IMR-90 (cell line): ENCODE results near the gene MEX3A. TPM values are rescaled to one million over a fixed set of nuclear protein-coding genes. Genes with fewer than 3 reads are reported as not detected.

Source experiments
- ATAC-seq: fragments of 200-7000 bp; cut with Tn5 transposase; 2 replicates; pipeline ENCODE4 v1.9.1; 2020; ENCODE audit warnings: low read depth, mild to moderate bottlenecking, moderate library complexity
- BruUV-seq: library from RNA; stranded (reverse); fragments of 400-500 nt; replicated peaks from 2 replicates; lab custom pipeline; 2021; lab: Mats Ljungman, UMichigan
- CTCF ChIA-PET: fragments of 300-600 bp; formaldehyde crosslinking; extraction: SDS; loops from one replicate; lab custom pipeline; 2021; ENCODE audit warnings: antibody characterized with exemption; lab: Yijun Ruan, JAX
- POLR2A ChIA-PET: fragments of 300-600 bp; sonication (Branson Sonifier 250); formaldehyde crosslinking; loops from one replicate; lab custom pipeline; 2022; ENCODE audit warnings: antibody characterized with exemption; ENCODE audit not compliant: unreplicated experiment; lab: Charles Lee
- DNase-seq: peaks from one replicate; pipeline ENCODE4 v3.0.0; 2013
- H2AFZ ChIP-seq: replicated peaks from 2 replicates; pipeline ENCODE3; 2013; ENCODE audit warnings: low read length, mild to moderate bottlenecking; ENCODE audit not compliant: poor library complexity
- H2AK5ac ChIP-seq: 2 replicates; pipeline ENCODE4 v1.6.1; 2013; ENCODE audit warnings: low read depth, low read length, inconsistent platforms
- H2AK9ac ChIP-seq: replicated peaks from 2 replicates; pipeline ENCODE3; 2013; ENCODE audit warnings: mild to moderate bottlenecking, low read depth, low read length, moderate library complexity; ENCODE audit not compliant: poor library complexity
- H2BK120ac ChIP-seq: 2 replicates; pipeline ENCODE4 v1.6.1; 2013; ENCODE audit warnings: low read depth, low read length, inconsistent platforms
- H2BK15ac ChIP-seq: 3 replicates; pipeline ENCODE4 v1.6.1; 2013; ENCODE audit warnings: low read depth, low read length, inconsistent platforms
- H2BK20ac ChIP-seq: 2 replicates; pipeline ENCODE4 v1.6.1; 2013; ENCODE audit warnings: low read depth, mild to moderate bottlenecking, inconsistent platforms, low read length, moderate library complexity
- H2BK5ac ChIP-seq: 2 replicates; pipeline ENCODE4 v1.6.1; 2013; ENCODE audit warnings: mild to moderate bottlenecking, low read depth, low read length, inconsistent platforms; ENCODE audit not compliant: poor library complexity, severe bottlenecking
- H3K14ac ChIP-seq: replicated peaks from 2 replicates; pipeline ENCODE4 v1.6.1; 2013; ENCODE audit warnings: low read depth, low read length, inconsistent platforms
- H3K18ac ChIP-seq: 2 replicates; pipeline ENCODE4 v1.6.1; 2013; ENCODE audit warnings: low read depth, low read length, control low read depth
- H3K23ac ChIP-seq: 2 replicates; pipeline ENCODE4 v1.6.1; 2013; ENCODE audit warnings: low read depth, low read length, inconsistent platforms
- H3K27ac ChIP-seq: 2 replicates; pipeline ENCODE4 v1.5.1; 2013; ENCODE audit warnings: mild to moderate bottlenecking, control low read depth, low read length; ENCODE audit not compliant: insufficient read depth
- H3K27me3 ChIP-seq: 2 replicates; pipeline ENCODE4 v1.6.1; 2013; ENCODE audit warnings: low read length; ENCODE audit not compliant: control insufficient read depth, insufficient read depth
- H3K36me3 ChIP-seq: 2 replicates; pipeline ENCODE4 v1.6.1; 2013; ENCODE audit warnings: low read length, mixed read lengths; ENCODE audit not compliant: control insufficient read depth, insufficient read depth
- H3K4ac ChIP-seq: 2 replicates; pipeline ENCODE4 v1.6.1; 2013; ENCODE audit warnings: low read depth, low read length, inconsistent platforms
- H3K4me1 ChIP-seq: 2 replicates; pipeline ENCODE4 v1.6.1; 2013; ENCODE audit warnings: low read length, mixed read lengths; ENCODE audit not compliant: control insufficient read depth, insufficient read depth
- H3K4me2 ChIP-seq: 2 replicates; pipeline ENCODE4 v1.6.1; 2013; ENCODE audit warnings: low read depth, mild to moderate bottlenecking, control low read depth, low read length, moderate library complexity
- H3K4me3 ChIP-seq: 2 replicates; pipeline ENCODE4 v1.5.1; 2013; ENCODE audit warnings: low read depth, mild to moderate bottlenecking, control low read depth, low read length, moderate library complexity; ENCODE audit not compliant: insufficient read depth
- H3K56ac ChIP-seq: 2 replicates; pipeline ENCODE4 v1.6.1; 2013; ENCODE audit warnings: low read length, inconsistent platforms; ENCODE audit not compliant: insufficient read depth; ENCODE audit errors: extremely low read depth
- H3K79me1 ChIP-seq, 2 experiments: 2 replicates each; pipeline ENCODE4 v1.6.1; 2013; ENCODE audit warnings: low read length in 2 of 2, inconsistent platforms in 1 of 2, low read depth in 1 of 2
- H3K9ac ChIP-seq: 2 replicates; pipeline ENCODE4 v1.6.1; 2013; ENCODE audit warnings: low read depth, low read length, control low read depth
- H3K9me1 ChIP-seq: 2 replicates; pipeline ENCODE4 v1.6.1; 2013; ENCODE audit warnings: low read length, inconsistent platforms; ENCODE audit not compliant: insufficient read depth
- H3K9me3 ChIP-seq: 2 replicates; pipeline ENCODE4 v1.6.1; 2013; ENCODE audit warnings: low read length; ENCODE audit not compliant: control insufficient read depth, insufficient read depth
- H4K20me1 ChIP-seq: 2 replicates; pipeline ENCODE4 v1.6.1; 2013; ENCODE audit warnings: low read length, inconsistent platforms; ENCODE audit not compliant: insufficient read depth
- H4K5ac ChIP-seq: 2 replicates; pipeline ENCODE4 v1.6.1; 2013; ENCODE audit warnings: mild to moderate bottlenecking, low read depth, low read length, control low read depth
- H4K8ac ChIP-seq, 2 experiments: 2 replicates each; pipeline ENCODE4 v1.6.1; 2013; ENCODE audit warnings: low read depth in 2 of 2, low read length in 2 of 2, control low read depth in 1 of 2, inconsistent platforms in 1 of 2
- H4K91ac ChIP-seq: 2 replicates; pipeline ENCODE4 v1.6.1; 2013; ENCODE audit warnings: low read depth, low read length, inconsistent platforms; ENCODE audit not compliant: insufficient read depth
- NFE2L2 ChIP-seq: fragments of 150-350 bp; IDR thresholded peaks from 2 replicates; pipeline ENCODE4 v1.6.1; 2016; ENCODE audit warnings: low read depth, mild to moderate bottlenecking, low read length
- WGBS, 2 experiments: methylation state at CpG; one replicate each; pipeline versions ENCODE4 v1.1.5 to v1.1.7; 2013; ENCODE audit warnings: missing lambda C conversion rate in 2 of 2; ENCODE audit not compliant: insufficient read length in 1 of 2; ENCODE audit errors: extremely low coverage in 2 of 2; 5-methylcytosine and 5-hydroxymethylcytosine counted together
- dilution Hi-C: fragments of 300-500 bp; cut with HindIII; formaldehyde crosslinking; loops from one replicate; pipeline ENCODE4 v1.14.3; 2018; ENCODE audit warnings: low sequenced_read_pairs; ENCODE audit not compliant: unreplicated experiment
- in situ Hi-C: fragments of 300-500 bp; cut with MboI; formaldehyde crosslinking; loops from 3 replicates; pipeline ENCODE4 v1.14.3; 2019; ENCODE audit warnings: low sequenced_read_pairs, inconsistent platforms, mixed read lengths
- intact Hi-C: fragments of 100-400 bp; cut with micrococcal nuclease; formaldehyde crosslinking; loops from 2 replicates; pipeline ENCODE4 v1.10.0; 2022
- polyA plus RNA-seq, 3 experiments: library from polyadenylated mRNA; depleted of rRNA; stranded (reverse); fragments of >200 nt; gene quantifications; 2 replicates each; pipeline ENCODE4 v1.2.3, GENCODE V29; 2012; ENCODE audit warnings: low replicate concordance in 1 of 3
- total RNA-seq: library from RNA; depleted of rRNA; stranded (reverse); fragments of >200 nt; gene quantifications from 2 replicates; pipeline ENCODE4 v1.2.3, GENCODE V29; 2012

MEX3A gene
- total and polyA plus RNA-seq, 2 of the 4 experiments (the other 2 are of a cell fraction): 2.3 to 9.0 TPM

DNA sequence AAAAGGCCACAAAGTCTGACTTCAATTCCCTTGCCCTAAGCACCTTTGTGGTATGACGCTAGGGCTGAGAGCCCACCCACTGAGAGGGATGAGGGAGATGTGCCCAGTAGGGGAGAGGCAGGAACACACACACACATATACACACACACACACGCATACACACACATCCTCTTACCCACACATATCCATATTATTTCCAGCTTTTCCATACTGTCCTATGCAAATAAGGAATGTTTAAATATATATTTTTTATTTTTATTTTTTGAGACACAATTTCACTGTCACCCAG is 18.3 kb downstream of the MEX3A start:
- no peak overlapping the region for H2BK120ac ChIP-seq
- DNase-seq (peak; percentile 43), ATAC-seq (peak; percentile 7)
- H3K18ac ChIP-seq: no peak overlapping the region
- no peak overlapping the region for H2BK20ac ChIP-seq
- H4K20me1 ChIP-seq: no peaks in the 10 kb centered on the region
- H4K8ac ChIP-seq: no peak overlapping the region
- BruUV-seq: no TSS peak
- CTCF ChIA-PET: interaction anchor here (0.6 kb wide), 1 partner anchor 66 kb away, joined by 3 read pairs; no protein-coding TSS in a partner anchor
- H3K79me1 ChIP-seq: no peaks in the 10 kb centered on the region
- no peak overlapping the region for H3K9ac ChIP-seq
- no peaks in the 10 kb centered on the region for H3K9me3 ChIP-seq
- H2BK5ac ChIP-seq: no peak overlapping the region
- H2AK5ac ChIP-seq: peak overlapping the region; percentile 68; the same call in 1 of the 2 replicates
- H3K4ac ChIP-seq: no peak overlapping the region
- H3K4me1 ChIP-seq: peaks cover 5% of the 10 kb centered on the region
- H3K9me1 ChIP-seq: peaks cover 2% of the 10 kb centered on the region; the same call in 1 of the 2 replicates
- no peaks in the 10 kb centered on the region for H3K36me3 ChIP-seq
- in situ Hi-C loops (no loop called here), dilution Hi-C loops (no loop called here), intact Hi-C loops (no loop called here)
- no peaks in the 10 kb centered on the region for H3K27me3 ChIP-seq
- H2AK9ac ChIP-seq: no peak overlapping the region
- H3K4me3 ChIP-seq: no peak overlapping the region
- H4K91ac ChIP-seq: no peak overlapping the region
- H3K14ac ChIP-seq: no peak overlapping the region
- no peak overlapping the region for H2BK15ac ChIP-seq
- no peak overlapping the region for H3K23ac ChIP-seq
- POLR2A ChIA-PET: no interaction called here
- no peak overlapping the region for H3K27ac ChIP-seq
- no peak overlapping the region; the same call in 1 of the 2 replicates for H4K5ac ChIP-seq
- TF ChIP-seq NFE2L2: no peak
- no CpG with 5 or more reads among the region's 2 CpGs for WGBS, 2 experiments
- H3K56ac ChIP-seq: no peak overlapping the region
- no peak overlapping the region for H2AFZ ChIP-seq
- no peak overlapping the region for H3K4me2 ChIP-seq
